Neural cell (in vitro differentiated cells): ENCODE measurements around the gene DPH1. TPM values are rescaled to one million over a fixed set of nuclear protein-coding genes. Genes with fewer than 3 reads are reported as not detected.

Experiments used
- H2AFZ ChIP-seq: fragments of 200-600, 300-800 bp; sonication (generic), shearing (Covaris generic); 2 replicates; pipeline ENCODE4 v1.6.0; 2014; ENCODE audit warnings: low read depth, mild to moderate bottlenecking, antibody characterized with exemption, low read length, moderate library complexity
- H3F3A ChIP-seq: fragments of 200-600 bp; shearing (Covaris generic); 2 replicates; pipeline ENCODE4 v1.6.1; 2016; ENCODE audit warnings: mild to moderate bottlenecking, moderate library complexity, mixed read lengths, antibody characterized with exemption, low read length; ENCODE audit not compliant: insufficient read depth, poor library complexity, severe bottlenecking
- H3K27ac ChIP-seq: fragments of 200-600, 300-800 bp; sonication (generic), shearing (Covaris generic); 2 replicates; pipeline ENCODE4 v1.5.1; 2014; ENCODE audit warnings: mild to moderate bottlenecking, low read length, moderate library complexity
- H3K27me3 ChIP-seq: fragments of 300-800, 200-600 bp; sonication (generic), shearing (Covaris generic); 2 replicates; pipeline ENCODE4 v1.6.0; 2014; ENCODE audit warnings: mild to moderate bottlenecking, low read depth, low read length, moderate library complexity; ENCODE audit not compliant: insufficient read depth
- H3K36me3 ChIP-seq: fragments of 300-800, 200-600 bp; sonication (generic), shearing (Covaris generic); 2 replicates; pipeline ENCODE4 v1.5.1; 2014; ENCODE audit warnings: mild to moderate bottlenecking, antibody characterized with exemption, low read length, moderate library complexity; ENCODE audit not compliant: insufficient read depth
- H3K4me2 ChIP-seq: fragments of 300-800, 200-600 bp; sonication (generic), shearing (Covaris generic); 2 replicates; pipeline ENCODE4 v1.6.0; 2014; ENCODE audit warnings: mild to moderate bottlenecking, low read length
- H3K4me3 ChIP-seq: fragments of 300-800, 200-600 bp; sonication (generic), shearing (Covaris generic); 2 replicates; pipeline ENCODE4 v1.5.1; 2014; ENCODE audit warnings: mild to moderate bottlenecking, low read length, moderate library complexity
- H3K79me2 ChIP-seq: fragments of 200-600 bp; shearing (Covaris generic); replicated peaks from 2 replicates; pipeline ENCODE4 v1.6.0; 2014; ENCODE audit warnings: mild to moderate bottlenecking, low read length, moderate library complexity; ENCODE audit not compliant: insufficient read depth
- H3K9ac ChIP-seq: fragments of 300-800, 200-600 bp; sonication (generic), shearing (Covaris generic); 2 replicates; pipeline ENCODE4 v1.6.1; 2016; ENCODE audit warnings: mild to moderate bottlenecking, low read length, mixed read lengths
- H3K9me2 ChIP-seq: fragments of 200-600 bp; shearing (Covaris generic); 2 replicates; pipeline ENCODE4 v1.6.1; 2016; ENCODE audit warnings: mild to moderate bottlenecking, low read length, mixed read lengths; ENCODE audit not compliant: insufficient read depth
- H3K9me3 ChIP-seq: fragments of 200-600, 300-800 bp; sonication (generic), shearing (Covaris generic); 2 replicates; pipeline ENCODE4 v1.6.1; 2016; ENCODE audit warnings: mild to moderate bottlenecking, mixed run types, low read length, moderate library complexity, mixed read lengths
- H4K20me1 ChIP-seq: fragments of 200-600 bp; shearing (Covaris generic); 2 replicates; pipeline ENCODE4 v1.6.1; 2016; ENCODE audit warnings: mild to moderate bottlenecking, mixed run types; ENCODE audit not compliant: insufficient read depth
- EP300 ChIP-seq: fragments of 450-650 bp; conservative IDR thresholded peaks from 2 replicates; pipeline ENCODE4 v1.6.1; 2014; ENCODE audit warnings: antibody characterized with exemption, mild to moderate bottlenecking, moderate library complexity; ENCODE audit not compliant: poor library complexity, severe bottlenecking
- EZH2 ChIP-seq: fragments of 200-600, 300-800 bp; shearing (Covaris generic), sonication (generic); IDR thresholded peaks from 2 replicates; pipeline ENCODE4 v1.6.1; 2014; ENCODE audit warnings: antibody characterized with exemption, low read length, borderline replicate concordance, mild to moderate bottlenecking; ENCODE audit not compliant: insufficient read depth, poor library complexity, severe bottlenecking
- MXI1 ChIP-seq: fragments of 450-650 bp; conservative IDR thresholded peaks from 2 replicates; pipeline ENCODE4 v1.6.1; 2014; ENCODE audit warnings: antibody characterized with exemption, mild to moderate bottlenecking; ENCODE audit not compliant: poor library complexity, severe bottlenecking
- POLR2AphosphoS5 ChIP-seq: IDR thresholded peaks from 2 replicates; pipeline ENCODE4 v1.6.1; 2012
- RAD21 ChIP-seq: fragments of 450-650 bp; conservative IDR thresholded peaks from 2 replicates; pipeline ENCODE4 v1.6.1; 2014; ENCODE audit warnings: antibody characterized with exemption, mild to moderate bottlenecking, moderate library complexity
- REST ChIP-seq: IDR thresholded peaks from 2 replicates; pipeline ENCODE4 v1.6.1; 2012; ENCODE audit warnings: borderline replicate concordance
- SMC3 ChIP-seq: fragments of 450-650 bp; conservative IDR thresholded peaks from 2 replicates; pipeline ENCODE4 v1.6.1; 2014; ENCODE audit warnings: antibody characterized with exemption, mild to moderate bottlenecking, moderate library complexity; ENCODE audit not compliant: poor library complexity
- TAF1 ChIP-seq: IDR thresholded peaks from 2 replicates; pipeline ENCODE4 v1.6.1; 2012; ENCODE audit warnings: low read depth
- polyA plus RNA-seq: library from polyadenylated mRNA; depleted of rRNA; stranded (reverse); fragments of >200 nt; gene quantifications from 2 replicates; pipeline ENCODE4 v1.2.3, GENCODE V29; 2014
- TF ChIP-seq, protein P1 (sequence below): fragments of 450-650 bp; IDR thresholded peaks from 2 replicates; pipeline ENCODE4 v1.5.1; 2014; ENCODE audit warnings: antibody characterized with exemption, mild to moderate bottlenecking, moderate library complexity; ENCODE audit not compliant: poor library complexity, severe bottlenecking

Gene DPH1
- polyA plus RNA-seq, 1 donor from 2014 or later: 44.8 TPM

- Histone ChIP-seq H3K9me3 (no peaks in the 10 kb centered on the region), H3F3A (no peaks in the 10 kb centered on the region), H3K27ac (no peak overlapping the region), H3K27me3 (no peaks in the 10 kb centered on the region), H3K36me3 (no peaks in the 10 kb centered on the region), H4K20me1 (no peaks in the 10 kb centered on the region), H3K9ac (no peak overlapping the region), H3K9me2 (no peaks in the 10 kb centered on the region), H3K79me2 (no peaks in the 10 kb centered on the region), H3K4me2 (no peak overlapping the region), H2AFZ (no peak overlapping the region), H3K4me3 (no peak overlapping the region)
- TF ChIP-seq REST (no peak), TAF1 (no peak), POLR2AphosphoS5 (no peak), EZH2 (no peak), EP300 (no peak), SMC3 (no peak), MXI1 (no peak), RAD21 (no peak)
- TF ChIP-seq, protein P1, sequence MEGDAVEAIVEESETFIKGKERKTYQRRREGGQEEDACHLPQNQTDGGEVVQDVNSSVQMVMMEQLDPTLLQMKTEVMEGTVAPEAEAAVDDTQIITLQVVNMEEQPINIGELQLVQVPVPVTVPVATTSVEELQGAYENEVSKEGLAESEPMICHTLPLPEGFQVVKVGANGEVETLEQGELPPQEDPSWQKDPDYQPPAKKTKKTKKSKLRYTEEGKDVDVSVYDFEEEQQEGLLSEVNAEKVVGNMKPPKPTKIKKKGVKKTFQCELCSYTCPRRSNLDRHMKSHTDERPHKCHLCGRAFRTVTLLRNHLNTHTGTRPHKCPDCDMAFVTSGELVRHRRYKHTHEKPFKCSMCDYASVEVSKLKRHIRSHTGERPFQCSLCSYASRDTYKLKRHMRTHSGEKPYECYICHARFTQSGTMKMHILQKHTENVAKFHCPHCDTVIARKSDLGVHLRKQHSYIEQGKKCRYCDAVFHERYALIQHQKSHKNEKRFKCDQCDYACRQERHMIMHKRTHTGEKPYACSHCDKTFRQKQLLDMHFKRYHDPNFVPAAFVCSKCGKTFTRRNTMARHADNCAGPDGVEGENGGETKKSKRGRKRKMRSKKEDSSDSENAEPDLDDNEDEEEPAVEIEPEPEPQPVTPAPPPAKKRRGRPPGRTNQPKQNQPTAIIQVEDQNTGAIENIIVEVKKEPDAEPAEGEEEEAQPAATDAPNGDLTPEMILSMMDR: no peak
Measured at GRCh38 chr17:2075336-2076086, 45.6 kb downstream of the DPH1 start.

DNA sequence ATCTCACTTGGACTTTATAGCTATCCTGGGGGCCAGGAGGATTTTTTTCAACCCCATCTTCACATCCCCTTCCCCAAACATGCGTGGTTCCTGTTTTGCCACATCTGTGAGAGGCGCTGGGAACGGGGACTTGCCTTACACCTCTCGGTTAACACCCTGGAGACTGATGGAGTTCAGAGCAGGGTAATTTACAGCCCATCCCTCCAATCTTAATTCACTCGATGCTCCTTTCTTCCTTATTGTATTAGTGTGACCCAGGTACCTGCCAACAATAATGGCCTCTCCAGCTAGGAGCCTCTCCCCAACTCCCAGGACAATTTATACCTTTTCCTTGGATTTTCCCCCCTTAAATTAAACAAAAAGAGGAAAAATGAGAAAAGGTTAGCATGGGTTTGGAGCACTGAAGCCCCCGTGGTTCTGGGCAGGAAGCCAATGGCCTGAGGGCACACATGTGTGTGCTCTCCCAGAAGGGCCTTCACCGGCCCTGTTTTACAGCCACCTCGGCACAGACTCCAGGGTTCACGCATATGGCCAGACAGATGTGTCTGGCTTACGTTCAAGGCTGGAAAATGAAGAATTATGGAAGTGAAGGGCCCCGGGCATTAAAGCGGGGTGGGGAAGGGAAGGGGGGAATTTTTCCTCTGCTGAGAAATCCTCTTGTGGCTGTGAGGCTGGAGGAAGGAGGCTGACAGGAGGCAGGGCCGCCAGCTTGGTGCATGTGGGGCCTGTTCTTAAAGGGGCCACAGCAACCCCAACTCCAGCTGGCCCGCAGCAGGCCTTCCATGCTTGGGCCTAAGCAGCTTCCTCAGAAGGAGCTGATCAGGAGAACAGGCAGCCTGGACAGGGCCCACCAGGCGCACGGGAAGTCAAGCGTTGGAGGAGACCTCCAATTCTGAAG, 46.4 kb downstream of the DPH1 start:
- Histone ChIP-seq H3K4me3 (no peak overlapping the region), H3K9ac (no peak overlapping the region), H3K9me3 (no peaks in the 10 kb centered on the region), H3F3A (no peaks in the 10 kb centered on the region), H3K27ac (no peak overlapping the region), H3K9me2 (no peaks in the 10 kb centered on the region), H4K20me1 (no peaks in the 10 kb centered on the region), H3K36me3 (no peaks in the 10 kb centered on the region), H3K4me2 (no peak overlapping the region), H3K79me2 (no peaks in the 10 kb centered on the region), H2AFZ (no peak overlapping the region), H3K27me3 (no peaks in the 10 kb centered on the region)
- TF ChIP-seq, protein P1: no peak
- no peak for TF ChIP-seq TAF1
- no peak for TF ChIP-seq REST
- no peak for TF ChIP-seq SMC3
- no peak for TF ChIP-seq MXI1
- no peak for TF ChIP-seq EZH2
- TF ChIP-seq RAD21: no peak
- no peak for TF ChIP-seq POLR2AphosphoS5
- no peak for TF ChIP-seq EP300
